ENCODE measurements around the gene EPHX1.

DNA sequence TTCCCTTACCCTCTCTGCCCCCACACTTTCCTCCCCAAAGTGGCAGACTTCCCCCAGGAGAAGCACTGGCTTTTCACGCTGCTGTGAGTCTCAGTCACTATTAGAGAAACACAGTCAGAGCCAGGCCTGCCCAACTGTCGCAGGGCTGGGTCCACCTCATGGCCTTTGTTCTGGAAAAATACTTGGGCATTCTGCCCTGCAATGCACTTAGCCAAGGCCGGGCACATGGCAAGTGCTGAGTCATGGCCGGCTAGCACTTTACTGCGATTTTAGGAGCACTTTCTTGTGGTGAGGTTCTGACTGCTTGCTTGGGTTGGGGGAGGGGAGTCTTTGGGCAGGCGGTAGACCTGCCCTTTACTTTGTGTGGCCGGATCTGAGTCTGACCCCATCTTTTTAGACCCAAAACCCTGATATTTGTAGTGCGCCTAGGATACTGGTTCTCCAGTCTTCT, 7.7 kb downstream of the EPHX1 start:
- TF ChIP-seq, protein P1, sequence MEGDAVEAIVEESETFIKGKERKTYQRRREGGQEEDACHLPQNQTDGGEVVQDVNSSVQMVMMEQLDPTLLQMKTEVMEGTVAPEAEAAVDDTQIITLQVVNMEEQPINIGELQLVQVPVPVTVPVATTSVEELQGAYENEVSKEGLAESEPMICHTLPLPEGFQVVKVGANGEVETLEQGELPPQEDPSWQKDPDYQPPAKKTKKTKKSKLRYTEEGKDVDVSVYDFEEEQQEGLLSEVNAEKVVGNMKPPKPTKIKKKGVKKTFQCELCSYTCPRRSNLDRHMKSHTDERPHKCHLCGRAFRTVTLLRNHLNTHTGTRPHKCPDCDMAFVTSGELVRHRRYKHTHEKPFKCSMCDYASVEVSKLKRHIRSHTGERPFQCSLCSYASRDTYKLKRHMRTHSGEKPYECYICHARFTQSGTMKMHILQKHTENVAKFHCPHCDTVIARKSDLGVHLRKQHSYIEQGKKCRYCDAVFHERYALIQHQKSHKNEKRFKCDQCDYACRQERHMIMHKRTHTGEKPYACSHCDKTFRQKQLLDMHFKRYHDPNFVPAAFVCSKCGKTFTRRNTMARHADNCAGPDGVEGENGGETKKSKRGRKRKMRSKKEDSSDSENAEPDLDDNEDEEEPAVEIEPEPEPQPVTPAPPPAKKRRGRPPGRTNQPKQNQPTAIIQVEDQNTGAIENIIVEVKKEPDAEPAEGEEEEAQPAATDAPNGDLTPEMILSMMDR (IDR thresholded peaks at IDR 0.05) = no peak
- peak in 1 of 2 donors; percentile 20 for TF ChIP-seq POLR2A (IDR thresholded peaks at IDR 0.05)

Measured in Peyer's patch (tissue), 4 donors.